OCI-LY1 (cell line): ENCODE results near the gene CACNA1D.

ENCODE experiments used
- CTCF ChIP-seq: fragments of 200-600 bp; sonication (generic), shearing (Covaris generic); IDR thresholded peaks from 2 replicates; pipeline ENCODE4 v1.5.1; 2017; ENCODE audit warnings: mild to moderate bottlenecking, antibody characterized with exemption, low read length, moderate library complexity, mixed read lengths
- EZH2 ChIP-seq: fragments of 200-600 bp; sonication (generic), shearing (Covaris generic); IDR thresholded peaks from 2 replicates; pipeline ENCODE4 v1.8.0; 2017; ENCODE audit warnings: borderline replicate concordance, mixed run types, mild to moderate bottlenecking, antibody characterized with exemption, low read length, moderate library complexity, mixed read lengths

DNA sequence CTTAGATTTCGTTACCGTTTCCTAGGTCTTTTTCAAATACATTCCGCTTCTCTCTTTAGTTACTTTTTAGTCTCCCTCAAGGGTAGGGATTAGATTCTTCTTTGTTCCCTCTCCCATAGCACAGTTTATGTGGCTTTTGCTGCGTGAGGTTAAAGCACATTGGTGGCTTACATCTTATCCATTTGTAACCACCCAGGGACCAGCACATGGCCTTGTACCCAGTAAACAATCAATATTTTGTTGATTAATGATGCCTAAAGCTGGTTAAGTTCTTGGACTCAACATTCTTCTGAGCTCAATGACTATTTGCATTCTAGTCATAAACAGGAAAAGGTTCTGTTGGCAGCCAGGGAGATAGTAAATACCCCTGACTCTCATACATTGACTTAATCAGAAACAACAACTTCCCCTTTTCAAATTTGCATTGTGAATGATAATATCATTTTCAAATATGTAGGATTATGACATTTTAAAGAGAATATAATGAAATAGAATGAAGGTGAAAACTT, 60.2 kb downstream of the CACNA1D start:
- TF ChIP-seq CTCF (no peak), EZH2 (no peak)
